Hematopoietic multipotent progenitor cell (in vitro differentiated cells): ENCODE measurements around the gene ENTPD8. TPM values are rescaled to one million over a fixed set of nuclear protein-coding genes. Genes with fewer than 3 reads are reported as not detected.
"Not testable (repeated sequence)": the region's sequence is repeated elsewhere in the genome, so short reads cannot be mapped to it uniquely, and the experiment has no call there.

Experiments used
- DNase-seq, 3 donors: peaks; one replicate each; pipeline ENCODE4 v3.0.0-alpha.2; 2011 to 2015; ENCODE audit warnings: low read depth in 2 of 3, low spot score in 2 of 3
- total RNA-seq: library from RNA; depleted of rRNA; stranded (reverse); fragments of >200 nt; gene quantifications from one replicate; pipeline ENCODE4 v1.2.3, GENCODE V29; 2012

The ENTPD8 gene
- total RNA-seq, 1 donor: 0.27 TPM

- no peak for DNase-seq
Observed at GRCh38 chr9:137459601-137460362, 18.6 kb upstream of the ENTPD8 start.

GRCh38 chr9:137459152-137459600 lies 18.0 kb upstream of the ENTPD8 start, which contains the start of gene NSMF:
Gene NSMF, minus strand, starts transcription at chr9:137459334. Its CDS starts 232 bp downstream, at chr9:137459102.
- peak; percentile 88 to 94 (median 92) for DNase-seq

- peak in 1 of 3 donors; percentile 38 for DNase-seq
Observed at GRCh38 chr9:137458194-137459151, 17.3 kb upstream of the ENTPD8 start.

- no peak for DNase-seq
Observed at GRCh38 chr9:137457406-137458193, 16.4 kb upstream of the ENTPD8 start.

- DNase-seq: no peak
Observed at GRCh38 chr9:137456864-137457405, 15.8 kb upstream of the ENTPD8 start.

- DNase-seq: no peak
Observed at GRCh38 chr9:137456061-137456863, 15.1 kb upstream of the ENTPD8 start.

GRCh38 chr9:137455359-137455991 lies 14.3 kb upstream of the ENTPD8 start:
- no peak for DNase-seq

GRCh38 chr9:137454597-137455358 lies 13.6 kb upstream of the ENTPD8 start:
- DNase-seq: peak in 1 of 3 donors; percentile 27

GRCh38 chr9:137454145-137454596 lies 13.0 kb upstream of the ENTPD8 start:
- peak in 2 of 3 donors; percentile 68 to 73 for DNase-seq

GRCh38 chr9:137453643-137454081 lies 12.5 kb upstream of the ENTPD8 start:
- DNase-seq: peak in 2 of 3 donors; percentile 90 to 91

GRCh38 chr9:137452761-137453642 lies 11.8 kb upstream of the ENTPD8 start:
- DNase-seq: no peak

- DNase-seq: peak in 1 of 3 donors; percentile 28
Observed at GRCh38 chr9:137452006-137452760, 11.0 kb upstream of the ENTPD8 start.

- DNase-seq: not testable (repeated sequence)
Observed at GRCh38 chr9:137451264-137452005, 10.3 kb upstream of the ENTPD8 start.

- not testable (repeated sequence) for DNase-seq
Observed at GRCh38 chr9:137450539-137451222, 9.5 kb upstream of the ENTPD8 start.
